Ammon's horn (tissue), 1 donor: ENCODE results near the gene CBX1.
A peak's percentile ranks its signal among the peaks of the same experiment; 100 is the strongest.
"Not testable (repeated sequence)": the region's sequence is repeated elsewhere in the genome, so short reads cannot be mapped to it uniquely, and the experiment has no call there.

Experiments used
- DNase-seq: peaks from one replicate; pipeline ENCODE4 v3.0.0-alpha.2; 2016; ENCODE audit warnings: low spot score

CBX1 gene

DNA sequence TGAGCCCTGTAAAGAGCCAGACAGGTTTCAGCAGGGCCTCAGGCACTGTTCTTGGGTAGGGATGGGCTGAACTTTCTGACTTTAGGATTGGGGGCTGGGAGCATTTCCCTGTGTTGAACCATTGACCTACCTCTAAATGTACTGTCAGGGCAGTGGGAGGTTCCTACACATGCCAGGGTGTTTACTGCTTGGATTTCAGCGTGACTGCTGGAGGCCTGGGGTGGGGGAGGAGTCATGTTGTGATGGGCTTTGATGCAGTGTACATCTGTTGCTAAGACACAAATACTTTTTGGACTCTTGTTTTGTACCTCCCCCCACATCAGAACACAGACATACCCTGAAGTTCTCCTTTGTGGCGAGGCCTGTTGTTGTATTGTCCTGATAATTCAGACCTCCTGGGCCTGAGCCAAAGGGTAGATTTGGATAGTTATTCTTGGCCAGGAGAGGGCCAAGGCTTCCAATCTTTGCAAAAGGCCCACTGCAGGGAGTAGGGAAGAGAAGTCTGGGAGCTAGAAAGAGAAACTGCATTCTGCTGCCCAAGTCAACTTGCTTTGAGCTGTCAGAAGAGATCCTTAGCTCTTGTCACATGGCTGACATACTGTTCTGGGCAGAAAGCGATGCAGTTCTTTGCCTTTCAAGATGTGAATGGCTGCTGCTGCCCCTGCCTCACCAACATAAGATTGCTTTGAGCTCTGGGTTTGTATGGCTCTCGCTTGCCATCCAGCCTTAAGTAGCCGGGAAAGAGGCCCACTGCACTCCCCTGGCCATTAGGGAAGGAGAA is 49.4 kb downstream of the CBX1 start:
- peak; percentile 44 for DNase-seq

DNA sequence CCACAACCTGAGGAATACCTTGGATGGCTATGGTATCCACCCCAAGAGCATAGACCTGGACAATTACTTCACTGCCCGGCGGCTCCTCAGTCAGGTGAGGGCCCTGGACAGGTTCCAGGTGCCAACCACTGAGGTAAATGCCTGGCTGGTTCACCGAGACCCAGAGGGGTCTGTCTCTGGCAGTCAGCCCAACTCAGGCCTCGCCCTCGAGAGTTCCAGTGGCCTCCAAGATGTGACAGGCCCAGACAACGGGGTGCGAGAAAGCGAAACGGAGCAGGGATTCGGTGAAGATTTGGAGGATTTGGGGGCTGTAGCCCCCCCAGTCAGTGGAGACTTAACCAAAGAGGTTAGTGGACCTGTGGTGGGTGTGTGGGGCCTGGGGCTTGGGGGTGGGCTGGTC is 50.0 kb downstream of the CBX1 start:
- no peak for DNase-seq

DNA sequence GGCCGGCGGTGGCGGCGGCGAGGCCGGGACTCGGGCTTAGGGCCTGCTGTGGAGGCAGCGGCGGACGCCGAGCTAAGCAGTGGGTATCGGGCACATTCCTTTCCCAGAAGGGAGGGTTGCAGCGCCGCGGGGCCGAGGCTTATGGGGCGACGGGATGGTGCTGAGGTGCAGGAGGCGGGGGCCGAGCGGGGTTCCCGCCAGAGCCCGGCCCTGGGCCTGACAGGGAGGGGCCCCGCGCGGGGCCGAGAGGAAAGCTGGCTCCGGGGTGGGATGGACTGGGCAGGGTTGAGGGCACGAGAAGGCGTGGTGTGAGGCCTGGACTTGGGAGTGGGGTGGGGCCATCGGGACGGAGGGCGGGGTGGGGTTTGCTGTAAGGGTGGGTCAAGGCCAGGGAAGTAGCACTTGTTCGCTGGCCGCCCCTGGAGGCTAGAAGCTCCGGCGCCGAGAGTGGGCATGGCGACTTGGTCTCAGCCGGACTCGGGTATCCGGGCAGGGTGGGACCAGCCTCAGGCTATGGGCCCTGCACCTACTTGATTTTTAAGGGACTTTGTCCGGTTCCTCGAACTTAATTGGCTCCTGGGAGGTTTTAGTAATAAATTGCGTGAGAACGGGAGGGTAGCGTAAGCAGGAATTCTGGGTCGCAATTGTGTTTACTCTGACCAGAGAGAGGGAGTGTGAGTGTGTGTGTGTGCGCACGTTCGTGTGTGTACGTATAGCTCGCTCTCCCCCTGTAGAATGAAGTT is 52.7 kb downstream of the CBX1 start:
- DNase-seq = peak; percentile 81

DNA sequence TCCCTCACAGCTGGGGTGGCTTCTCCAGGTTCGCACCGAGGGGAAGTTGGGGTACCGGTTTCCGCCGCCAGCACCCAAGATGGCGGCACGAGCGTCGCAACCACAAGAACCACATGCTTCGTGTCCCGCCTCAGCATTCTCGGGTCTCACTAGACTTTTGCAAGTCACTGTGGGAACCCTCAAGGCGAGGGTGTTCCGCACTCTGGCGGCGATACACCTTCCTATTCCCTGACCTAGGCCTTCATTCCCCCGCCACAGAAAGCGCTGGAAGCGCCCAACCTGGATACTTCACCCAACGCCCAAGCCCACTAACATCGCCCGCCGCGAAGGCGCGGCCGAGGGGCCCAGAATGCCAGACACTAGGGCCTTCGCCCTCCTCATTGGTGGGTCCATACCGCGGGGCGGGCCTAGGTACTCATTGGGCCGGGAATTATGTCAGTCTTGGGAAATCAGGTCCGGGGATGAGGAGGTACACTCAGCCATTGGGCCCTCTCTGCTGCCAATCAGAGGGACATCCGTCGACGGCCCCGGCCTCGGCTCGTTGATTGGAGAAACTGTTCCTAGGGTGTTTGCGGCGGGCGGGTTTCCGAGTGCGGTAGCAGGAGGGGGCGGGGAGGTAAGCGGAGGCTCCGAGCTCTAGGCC is 53.4 kb downstream of the CBX1 start, which contains the start of gene NFE2L1:
TSS of gene NFE2L1 (plus strand) at position 619 of the 643 bp plus-strand sequence. CDS start 2,760 bp downstream, outside the sequence.
- DNase-seq = peak; percentile 100

DNA sequence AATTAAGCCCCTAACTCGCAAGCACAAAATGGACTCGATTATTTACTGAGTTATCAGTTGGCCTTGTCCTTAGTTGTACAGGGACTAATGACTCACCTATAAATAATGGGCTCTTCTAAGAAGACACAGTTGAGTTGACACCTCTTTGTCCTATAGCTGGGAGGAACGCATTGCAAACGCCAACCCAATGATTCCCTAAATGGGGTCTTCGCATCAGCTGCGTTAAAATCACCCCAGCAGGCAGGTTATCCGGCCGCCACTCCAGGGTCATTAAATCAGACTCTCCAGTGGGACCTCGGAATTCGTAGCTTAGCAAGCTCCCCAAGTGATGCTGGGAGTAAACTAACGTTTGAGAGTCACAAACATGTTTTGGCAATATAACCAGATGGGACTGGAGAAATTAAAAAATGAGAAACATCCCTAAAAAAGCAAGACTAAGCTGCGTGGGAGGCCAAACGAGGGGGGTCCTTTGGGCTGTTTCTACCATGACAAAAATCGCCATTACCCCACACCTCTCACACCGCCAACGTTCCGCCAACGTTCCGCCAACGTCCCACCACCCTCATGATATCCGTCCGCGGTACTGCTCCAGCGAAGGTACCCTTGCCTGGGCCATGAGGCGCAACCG is 54.1 kb downstream of the CBX1 start:
- DNase-seq = no peak

DNA sequence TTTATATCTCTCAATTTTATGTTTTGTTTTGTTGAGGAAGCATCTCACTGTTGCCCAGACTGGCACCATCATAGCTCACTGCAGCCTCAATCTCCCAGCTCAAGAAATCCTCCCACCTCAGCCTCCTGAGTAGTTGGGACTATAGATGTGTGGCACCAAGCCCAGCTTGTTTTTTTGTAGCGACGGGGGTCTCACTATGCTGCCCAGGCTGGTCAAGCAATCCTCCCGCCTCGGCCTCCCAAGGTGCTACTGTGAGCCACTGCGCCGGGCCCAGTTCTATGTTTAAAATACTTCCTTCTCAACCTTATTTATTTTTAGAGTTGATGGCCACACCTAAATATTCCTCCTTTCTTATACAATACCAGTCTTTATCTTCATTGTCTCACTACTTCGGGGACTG is 55.0 kb downstream of the CBX1 start:
- no peak for DNase-seq

DNA sequence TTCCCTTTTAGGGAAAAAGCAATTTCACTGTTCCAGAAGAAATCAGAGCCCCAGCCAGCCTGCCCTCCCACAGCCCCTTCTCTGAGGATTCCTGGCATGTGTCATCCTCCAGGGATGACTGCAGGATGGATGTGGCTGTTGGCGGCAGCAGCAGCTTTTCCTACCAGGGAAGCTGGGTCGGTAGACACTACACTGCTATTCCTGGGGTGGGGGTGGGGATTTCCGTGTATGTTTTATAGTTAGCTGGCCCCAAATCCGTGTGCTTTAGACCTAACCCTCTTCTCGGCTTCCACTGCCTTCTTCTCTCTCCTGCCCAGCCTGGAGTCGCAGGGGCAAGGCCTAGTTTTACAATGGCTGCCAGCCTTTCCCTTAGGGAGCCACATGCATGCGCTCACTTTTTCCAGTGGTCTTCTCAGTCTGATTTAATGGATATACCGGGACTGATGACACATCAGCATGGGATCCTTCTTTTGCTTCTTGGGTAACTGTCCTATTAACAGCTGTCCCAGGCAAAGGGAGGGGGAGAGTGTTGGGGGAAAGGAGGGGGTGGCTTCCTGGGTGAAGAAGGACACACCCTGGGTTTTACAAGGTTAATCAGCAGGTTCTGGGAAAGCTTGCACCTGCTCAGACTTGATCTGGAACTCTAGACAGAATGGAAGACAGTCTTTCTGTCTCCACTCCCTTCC is 55.8 kb downstream of the CBX1 start:
- no peak for DNase-seq

DNA sequence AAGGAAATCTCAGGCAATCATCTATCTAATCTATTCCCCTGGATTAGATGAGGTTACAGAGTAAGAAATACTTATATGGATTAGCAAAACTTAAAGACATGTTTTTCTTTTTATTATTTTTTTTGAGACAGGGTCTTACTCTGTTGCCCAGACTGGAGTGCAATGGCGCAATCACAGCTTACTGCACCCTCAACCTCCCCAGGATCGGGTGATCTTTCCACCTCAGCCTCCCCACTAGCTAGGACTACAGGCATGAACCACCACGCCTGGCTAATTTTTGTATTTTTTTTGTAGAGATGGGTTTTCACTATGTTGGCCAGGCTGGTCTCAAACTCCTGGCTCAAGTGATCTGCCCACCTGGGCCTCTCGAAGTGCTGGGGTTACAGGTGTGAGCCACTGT is 56.4 kb downstream of the CBX1 start:
- DNase-seq = no peak

DNA sequence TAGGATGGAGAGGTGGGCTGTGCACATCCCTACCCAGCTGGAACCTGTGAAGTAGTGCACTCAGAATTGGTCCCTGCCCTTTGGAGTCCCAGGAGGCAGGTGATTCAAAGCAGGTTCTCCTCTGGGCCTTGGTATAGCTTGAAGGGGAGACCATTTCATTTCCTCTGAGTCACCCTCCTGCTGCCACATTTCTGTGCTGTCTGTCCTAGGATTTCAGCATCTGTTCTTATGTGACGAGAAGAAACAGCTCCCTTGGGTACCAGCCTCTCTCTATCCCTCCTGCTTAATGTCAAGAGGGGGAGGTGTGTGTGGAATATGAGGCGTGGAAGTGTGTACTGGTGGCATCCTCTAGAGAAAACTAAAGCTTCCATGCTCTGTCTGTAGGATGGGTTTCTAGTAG is 58.1 kb downstream of the CBX1 start:
- no peak for DNase-seq

DNA sequence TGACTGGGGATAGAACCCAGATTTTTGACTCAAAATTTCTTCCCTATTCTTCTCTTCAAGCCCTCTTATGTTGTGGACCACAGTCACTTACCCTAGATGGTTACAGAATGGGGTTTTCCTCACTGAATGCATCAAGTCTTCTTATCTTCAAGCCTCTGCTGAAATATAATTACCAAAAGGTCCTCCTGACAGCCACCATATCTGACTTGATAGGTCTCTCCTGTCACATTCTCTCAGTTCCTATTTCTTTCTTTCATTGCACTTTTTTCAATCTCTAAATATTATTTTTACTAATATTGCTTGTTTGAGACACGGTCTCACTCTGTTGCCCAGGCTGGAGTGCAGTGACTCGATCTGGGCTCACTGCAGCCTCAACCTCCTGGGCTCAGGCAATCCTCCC is 62.6 kb downstream of the CBX1 start:
- no peak for DNase-seq

DNA sequence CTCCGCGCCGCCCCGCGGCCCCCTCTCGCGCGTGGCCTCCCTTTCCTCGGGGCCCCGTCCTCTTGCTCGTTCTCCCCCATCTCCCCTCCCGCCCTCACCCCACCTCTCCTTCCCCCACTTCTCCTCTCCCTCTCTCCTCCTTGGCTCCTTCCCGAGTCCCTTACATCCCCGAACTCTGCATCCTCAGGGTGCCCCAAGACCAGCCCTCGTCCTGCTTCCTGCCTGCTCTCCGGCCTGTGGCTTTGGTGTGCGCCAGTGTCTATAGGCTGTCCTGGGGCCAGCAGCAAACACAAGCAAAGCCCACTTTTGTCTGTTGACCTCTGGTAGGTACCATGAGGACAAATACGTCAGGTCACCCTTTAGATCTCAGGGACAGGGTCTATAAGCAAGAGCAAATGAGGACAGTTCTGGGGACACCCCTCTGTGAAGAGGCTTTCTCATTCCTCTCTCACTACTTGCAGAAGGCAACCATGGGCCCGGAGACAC is 63.4 kb downstream of the CBX1 start:
- no peak for DNase-seq

DNA sequence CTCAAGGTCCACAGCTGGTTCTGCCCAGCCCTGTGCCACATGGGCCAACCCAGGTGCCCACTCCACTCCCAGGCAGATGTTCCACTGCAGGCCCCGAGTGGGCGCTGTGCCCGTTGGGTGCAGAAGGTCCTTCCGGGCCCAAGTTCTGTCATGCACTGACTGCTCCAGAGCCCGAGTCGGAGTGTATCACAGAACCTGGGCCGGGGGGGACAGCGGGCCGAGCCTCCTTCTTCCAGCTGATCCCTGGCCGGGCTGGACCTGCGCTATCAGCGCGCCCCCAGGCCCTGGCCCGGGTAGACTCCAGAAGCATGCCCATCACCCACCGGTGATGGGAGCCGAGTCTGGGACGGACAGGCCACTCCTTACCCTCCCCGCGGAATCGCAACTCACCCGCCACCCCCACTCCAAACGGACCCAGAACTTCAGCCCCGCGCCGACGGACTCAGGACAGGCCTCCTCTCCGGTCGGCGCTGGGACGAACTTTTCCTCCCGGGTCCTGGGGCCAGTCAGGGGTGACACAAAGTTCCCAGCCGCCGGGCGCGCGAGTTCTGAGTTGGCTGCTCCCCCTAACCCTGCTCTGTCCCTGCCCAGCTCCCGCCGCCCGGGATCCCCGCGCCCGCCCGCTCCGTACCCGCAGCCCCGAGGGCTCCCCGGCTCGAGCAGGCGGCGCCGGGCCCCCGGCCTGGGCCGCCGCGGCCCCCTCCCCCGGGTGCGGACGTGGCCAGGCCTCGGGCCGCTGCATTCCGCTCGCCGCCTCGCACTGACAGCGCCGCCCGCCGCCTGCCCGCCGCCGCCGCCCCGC is 64.0 kb downstream of the CBX1 start, which contains the start of gene COPZ2:
TSS of gene COPZ2 (minus strand) at position 762 of the 802 bp plus-strand sequence. CDS start at position 742, 20 bp downstream.
- DNase-seq = no peak

DNA sequence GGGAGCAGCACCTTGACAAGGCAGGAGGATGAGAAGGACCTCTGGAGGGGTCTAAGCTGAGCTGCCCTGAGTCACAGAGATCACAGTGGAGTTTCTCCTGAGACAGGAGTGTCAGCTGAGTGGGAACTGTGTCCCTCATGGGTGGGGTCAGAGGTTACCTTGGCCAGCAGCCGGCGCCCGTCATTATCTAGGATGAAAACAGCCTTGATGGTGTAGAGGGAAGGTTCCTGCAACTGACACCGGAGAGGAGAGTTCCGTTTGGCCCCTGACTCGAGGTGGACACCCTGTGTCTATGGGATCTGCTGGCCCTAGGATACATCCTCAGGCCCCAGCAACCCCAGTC is 64.6 kb downstream of the CBX1 start:
- no peak for DNase-seq

DNA sequence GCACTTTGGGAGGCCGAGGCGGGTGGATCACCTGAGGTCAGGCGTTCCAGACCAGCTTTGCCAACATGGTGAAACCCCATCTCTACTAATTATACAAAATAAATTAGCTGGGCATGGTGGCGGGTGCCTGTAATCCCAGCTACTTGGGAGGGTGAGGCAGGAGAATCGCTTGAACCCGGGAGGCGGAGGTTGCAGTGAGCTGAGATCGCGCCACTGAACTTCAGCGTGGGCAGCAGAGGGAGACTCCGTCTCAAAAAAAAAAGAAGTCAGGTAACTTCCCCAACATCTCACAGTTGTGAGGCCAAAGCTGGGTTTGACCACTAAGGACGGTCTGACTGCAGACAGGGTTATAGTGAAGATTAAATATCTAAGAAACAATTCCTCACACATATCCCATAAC is 66.5 kb downstream of the CBX1 start:
- not testable (repeated sequence) for DNase-seq

DNA sequence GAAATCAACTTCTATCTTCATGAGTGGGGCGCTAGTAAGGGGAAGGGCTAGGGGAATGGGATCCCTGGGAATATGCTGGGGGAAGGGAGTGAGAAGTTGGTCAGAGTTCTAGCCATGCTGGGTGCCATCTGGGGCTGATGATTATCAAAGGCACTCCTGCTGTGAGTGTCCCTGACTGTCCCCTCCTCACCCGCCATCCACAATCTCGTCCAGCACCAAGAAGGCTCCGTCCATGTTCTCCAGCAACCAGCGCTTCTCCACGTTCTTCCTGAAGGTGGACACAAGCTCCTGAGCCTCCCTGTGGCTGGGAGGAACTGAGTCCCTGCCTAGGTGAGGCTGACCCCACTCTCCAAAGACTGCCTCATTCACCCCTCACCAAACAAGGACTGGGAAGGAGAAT is 69.3 kb downstream of the CBX1 start:
- DNase-seq = no peak

DNA sequence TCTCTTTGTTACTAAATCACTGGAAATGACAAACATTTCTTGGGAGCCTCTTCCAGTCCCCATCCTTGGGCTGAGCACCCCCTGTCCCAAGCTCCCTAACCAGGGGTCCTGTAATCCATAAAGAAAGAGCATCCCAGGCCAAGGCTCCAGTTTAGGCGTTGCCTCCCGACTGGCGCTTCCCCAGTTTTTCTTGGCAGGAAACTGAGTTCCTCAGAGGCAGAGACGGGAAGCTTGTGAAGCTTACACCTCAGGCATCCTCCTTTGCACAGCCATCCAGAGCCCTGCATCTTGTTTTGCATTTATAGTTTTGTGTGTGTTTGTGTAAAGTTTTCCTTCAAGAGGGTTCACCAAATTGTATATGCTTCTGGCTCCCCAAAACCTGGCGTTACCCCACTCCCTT is 70.7 kb downstream of the CBX1 start:
- no peak for DNase-seq

DNA sequence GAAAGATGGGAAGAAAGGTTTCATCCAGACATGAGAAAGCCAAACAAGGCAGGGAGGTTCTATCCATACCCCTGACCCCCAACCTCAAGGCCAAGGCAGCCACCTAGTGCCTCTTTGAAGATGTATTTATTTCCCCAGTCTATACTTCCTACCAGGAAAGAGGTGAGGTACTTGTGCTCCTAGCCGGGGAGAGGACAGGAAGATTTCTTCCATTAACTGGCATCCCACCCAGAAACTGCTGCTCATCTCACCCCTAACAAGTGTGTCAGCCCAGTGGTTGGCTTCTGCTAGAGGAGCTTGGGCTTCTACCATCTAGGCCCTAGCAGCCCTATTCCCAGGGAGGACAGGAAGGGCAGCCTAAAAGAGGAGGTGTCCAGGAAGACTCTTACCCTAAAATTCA is 72.5 kb downstream of the CBX1 start:
- no peak for DNase-seq

DNA sequence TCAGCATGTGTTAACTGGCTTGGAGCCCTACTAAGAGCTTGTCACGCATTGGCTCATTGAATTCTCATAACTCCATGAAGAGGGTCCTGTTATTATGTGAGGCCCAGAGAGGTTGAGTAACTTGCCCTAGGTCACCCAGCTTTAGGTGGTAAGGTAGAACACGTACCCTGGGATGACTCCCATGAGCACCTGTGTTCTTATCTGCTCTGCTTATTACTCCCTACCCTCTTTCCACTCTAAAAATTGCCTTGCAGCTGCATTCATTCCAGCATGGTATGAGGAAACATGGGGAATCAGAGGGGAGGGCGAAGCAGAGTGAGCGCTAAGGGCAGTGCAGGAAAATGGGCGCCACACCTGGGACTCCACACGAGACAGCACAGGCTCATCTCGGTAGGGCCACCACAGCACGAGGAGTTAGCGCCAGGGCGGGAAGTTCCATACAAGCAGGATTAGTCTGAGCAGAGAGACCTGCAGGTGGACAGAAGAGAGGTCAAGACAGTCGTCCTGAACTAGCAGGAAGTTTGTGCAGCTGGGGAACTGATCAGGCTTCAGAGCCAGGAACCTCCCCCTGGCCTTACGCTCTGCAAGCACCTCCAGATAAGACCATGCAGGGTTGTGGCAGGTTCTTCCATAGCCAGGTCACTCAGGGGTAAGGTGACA is 73.8 kb downstream of the CBX1 start:
- DNase-seq = no peak

DNA sequence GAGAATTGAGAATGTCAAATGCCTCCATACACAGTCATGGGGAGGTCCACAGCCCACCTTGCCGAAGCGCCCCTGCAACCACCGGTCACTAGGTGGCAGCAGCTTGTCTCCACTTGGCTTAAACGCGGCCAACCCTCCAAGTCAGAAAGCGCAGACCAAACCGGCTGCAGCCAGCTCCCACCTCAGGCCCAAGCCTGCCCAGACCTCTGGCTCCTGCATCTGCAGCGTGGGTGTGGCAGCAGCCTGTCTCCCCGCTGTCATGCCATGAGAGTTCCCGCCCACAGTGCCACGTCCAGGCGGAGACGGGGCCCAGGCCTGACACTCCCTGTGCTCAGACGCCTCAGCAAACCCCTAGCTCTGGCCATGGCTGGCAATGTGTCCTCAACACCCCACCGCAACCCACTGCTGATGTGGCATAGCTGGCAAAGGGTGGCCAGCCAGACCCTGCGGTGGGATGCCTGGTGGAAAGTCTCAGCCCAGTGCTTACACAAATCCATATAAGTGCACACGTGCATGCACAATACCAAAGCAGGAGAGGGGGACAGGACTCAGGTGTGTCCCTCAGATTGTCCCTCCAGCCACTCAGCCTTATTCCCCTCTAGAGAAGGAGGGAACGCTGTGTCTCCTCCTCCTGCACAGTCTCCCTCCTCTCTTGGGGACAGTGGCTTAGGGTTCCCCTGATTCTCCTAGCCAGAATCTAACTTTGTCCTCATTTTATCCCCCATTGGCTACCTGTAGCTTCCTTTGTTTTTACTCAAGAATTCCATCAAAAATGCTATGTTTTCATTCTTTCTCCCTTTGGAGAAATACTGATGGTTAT is 74.6 kb downstream of the CBX1 start:
- peak; percentile 91 for DNase-seq
